ENCODE data around the gene FLYWCH2.
A peak's percentile ranks its signal among the peaks of the same experiment; 100 is the strongest.

FLYWCH2 gene

DNA sequence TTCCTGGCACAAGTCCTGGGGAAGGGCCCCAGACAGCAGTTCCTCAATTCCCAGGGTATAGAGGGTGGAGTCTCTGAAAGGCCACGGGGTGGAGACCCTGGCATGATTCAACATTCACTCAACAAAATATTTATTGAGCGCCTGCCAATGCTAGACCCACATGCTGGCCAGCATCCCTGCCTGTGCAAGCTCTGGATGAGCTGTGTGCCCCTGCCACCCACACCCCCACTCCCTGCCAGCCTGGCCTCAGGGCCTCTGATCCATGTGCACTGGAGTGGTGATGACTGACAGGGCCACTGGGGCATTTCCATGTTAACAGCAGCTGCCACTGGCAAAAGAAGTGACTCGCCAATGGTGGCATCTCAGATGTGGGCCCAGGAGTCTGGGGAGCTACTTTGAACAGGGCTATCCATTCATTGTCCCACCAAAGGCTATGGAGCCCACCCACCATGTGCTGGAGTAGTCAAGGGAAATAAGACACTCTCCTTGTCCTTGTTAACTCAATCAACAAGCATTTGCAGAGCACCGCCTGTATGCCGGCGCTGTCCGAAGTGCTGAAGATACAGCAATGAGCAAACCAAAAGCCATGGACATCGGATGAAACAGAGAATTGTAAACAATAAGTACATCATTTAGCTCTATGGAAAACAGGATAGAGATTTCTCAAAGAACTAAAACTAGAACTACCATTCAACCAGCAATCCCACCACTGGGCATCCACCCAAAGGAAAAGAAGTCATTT, 22.0 kb upstream of the FLYWCH2 start:
- H3K4me3 ChIP-seq (ENCODE audit: low read length), result no peak overlapping the region
- TF ChIP-seq, protein P1, sequence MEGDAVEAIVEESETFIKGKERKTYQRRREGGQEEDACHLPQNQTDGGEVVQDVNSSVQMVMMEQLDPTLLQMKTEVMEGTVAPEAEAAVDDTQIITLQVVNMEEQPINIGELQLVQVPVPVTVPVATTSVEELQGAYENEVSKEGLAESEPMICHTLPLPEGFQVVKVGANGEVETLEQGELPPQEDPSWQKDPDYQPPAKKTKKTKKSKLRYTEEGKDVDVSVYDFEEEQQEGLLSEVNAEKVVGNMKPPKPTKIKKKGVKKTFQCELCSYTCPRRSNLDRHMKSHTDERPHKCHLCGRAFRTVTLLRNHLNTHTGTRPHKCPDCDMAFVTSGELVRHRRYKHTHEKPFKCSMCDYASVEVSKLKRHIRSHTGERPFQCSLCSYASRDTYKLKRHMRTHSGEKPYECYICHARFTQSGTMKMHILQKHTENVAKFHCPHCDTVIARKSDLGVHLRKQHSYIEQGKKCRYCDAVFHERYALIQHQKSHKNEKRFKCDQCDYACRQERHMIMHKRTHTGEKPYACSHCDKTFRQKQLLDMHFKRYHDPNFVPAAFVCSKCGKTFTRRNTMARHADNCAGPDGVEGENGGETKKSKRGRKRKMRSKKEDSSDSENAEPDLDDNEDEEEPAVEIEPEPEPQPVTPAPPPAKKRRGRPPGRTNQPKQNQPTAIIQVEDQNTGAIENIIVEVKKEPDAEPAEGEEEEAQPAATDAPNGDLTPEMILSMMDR (IDR thresholded peaks at IDR 0.05; ENCODE audit: insufficient read depth, low read depth, low read length, missing control alignments), result no peak
- peak; percentile 56 for DNase-seq (ENCODE audit: low read depth)

DNA sequence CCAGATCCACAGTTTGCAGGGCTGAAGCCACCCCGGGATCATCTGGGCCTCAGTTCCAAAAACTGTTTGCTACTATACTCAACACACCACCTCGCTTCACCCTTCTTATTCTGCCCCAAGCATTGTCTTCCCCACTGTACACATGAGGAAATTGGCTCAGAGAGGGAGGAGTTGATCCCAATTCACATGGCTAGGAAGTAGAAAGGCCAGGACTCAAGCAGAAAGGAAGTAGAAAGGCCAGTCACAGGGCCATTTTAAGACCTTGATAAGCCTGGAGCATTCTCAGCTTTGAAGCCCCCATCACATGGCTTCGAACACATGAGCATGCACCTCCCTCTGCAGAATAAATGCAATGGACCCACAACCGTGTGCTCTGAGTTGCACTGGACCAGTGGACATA, 17.4 kb upstream of the FLYWCH2 start:
- no peak overlapping the region for H3K4me3 ChIP-seq (ENCODE audit: low read length)
- TF ChIP-seq, protein P1 (IDR thresholded peaks at IDR 0.05; ENCODE audit: insufficient read depth, low read depth, low read length, missing control alignments), result no peak
- DNase-seq (ENCODE audit: low read depth), result no peak

DNA sequence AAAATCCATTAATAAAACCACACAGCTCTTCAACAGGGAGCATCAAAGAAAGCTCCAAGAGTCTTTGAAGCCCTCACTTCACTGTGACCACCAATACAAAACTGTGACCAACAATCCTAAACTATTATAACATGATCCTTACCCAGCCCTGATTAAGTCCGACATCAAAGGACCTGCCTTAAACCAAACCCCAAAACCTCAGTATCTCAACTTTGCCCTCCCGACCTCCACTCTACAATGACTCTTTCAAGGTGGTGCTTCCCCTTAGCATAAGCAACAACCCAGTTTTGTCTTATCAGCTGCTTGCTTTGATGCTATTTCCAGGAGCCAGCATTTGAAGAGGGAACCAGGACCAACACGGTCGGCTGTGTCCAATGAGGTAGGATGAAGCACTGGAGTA, 16.6 kb upstream of the FLYWCH2 start:
- H3K4me3 ChIP-seq (ENCODE audit: low read length), result no peak overlapping the region
- TF ChIP-seq, protein P1 (IDR thresholded peaks at IDR 0.05; ENCODE audit: insufficient read depth, low read depth, low read length, missing control alignments), result no peak

DNA sequence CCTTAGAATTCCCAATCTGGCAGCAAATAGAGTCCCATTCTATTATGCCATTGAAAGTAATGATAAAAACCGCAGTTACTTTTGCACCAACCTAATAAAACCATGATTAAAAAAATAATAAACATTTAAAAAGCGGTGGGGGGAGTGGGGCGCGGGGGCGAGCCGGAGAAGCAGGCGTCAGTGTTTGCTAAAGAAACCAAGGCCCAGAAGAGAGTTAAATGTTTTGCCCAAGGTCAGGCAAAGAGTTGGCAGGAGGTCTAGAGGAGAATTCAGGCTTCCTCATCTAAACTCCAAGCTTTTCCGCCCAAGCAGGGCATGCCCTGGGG, 15.4 kb upstream of the FLYWCH2 start:
- H3K4me3 ChIP-seq (ENCODE audit: low read length), result peak overlapping the region; percentile 58
- TF ChIP-seq, protein P1 (IDR thresholded peaks at IDR 0.05; ENCODE audit: insufficient read depth, low read depth, low read length, missing control alignments), result no peak
- no peak for DNase-seq (ENCODE audit: low read depth)

More for the DNA sequence above, 16.6 kb upstream of the FLYWCH2 start:
- DNase-seq (ENCODE audit: low read depth), result no peak

DNA sequence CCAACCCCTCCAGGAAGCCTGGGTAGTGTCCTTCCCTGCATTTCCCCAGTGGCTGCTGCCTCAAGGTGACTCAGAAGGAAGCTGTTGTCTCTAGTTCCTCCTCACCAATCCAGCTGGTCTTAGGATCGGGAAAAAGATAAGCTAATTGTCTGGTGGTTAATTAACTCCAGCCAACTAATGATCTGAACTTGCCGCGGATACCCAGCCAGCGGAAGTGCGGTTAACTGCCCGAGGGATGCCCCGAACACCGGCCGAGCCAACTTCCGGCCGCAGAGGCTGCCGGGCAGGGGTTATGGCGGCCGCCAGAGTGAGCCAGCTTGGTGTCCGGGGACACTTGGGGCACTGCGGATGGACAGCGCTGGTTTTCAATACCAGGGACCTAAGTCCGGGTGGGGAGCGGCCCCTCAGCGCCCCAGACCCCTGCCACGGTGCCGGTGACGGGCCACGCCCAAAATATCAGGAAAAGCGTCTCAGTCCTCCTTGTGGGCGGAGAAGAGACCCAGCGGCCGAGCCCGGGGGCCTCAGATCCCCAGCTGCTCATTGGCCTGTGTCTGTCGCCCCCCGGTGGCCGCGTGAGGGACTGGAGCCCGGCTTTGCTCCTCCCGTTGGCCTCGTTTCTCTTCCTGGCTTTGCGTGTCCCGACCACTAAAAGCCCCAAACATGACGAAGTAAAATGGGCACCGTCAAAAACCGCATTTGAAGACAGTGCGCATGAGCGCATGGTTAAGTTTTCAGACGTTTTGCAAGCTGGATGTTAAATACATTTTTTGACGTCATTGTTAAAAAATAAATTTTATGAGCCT, 14.8 kb upstream of the FLYWCH2 start:
- TF ChIP-seq, protein P1 (IDR thresholded peaks at IDR 0.05; ENCODE audit: insufficient read depth, low read depth, low read length, missing control alignments), result peak; percentile 90
- peak overlapping the region; percentile 58 for H3K4me3 ChIP-seq (ENCODE audit: low read length)
- peak; percentile 88 for DNase-seq (ENCODE audit: low read depth)

DNA sequence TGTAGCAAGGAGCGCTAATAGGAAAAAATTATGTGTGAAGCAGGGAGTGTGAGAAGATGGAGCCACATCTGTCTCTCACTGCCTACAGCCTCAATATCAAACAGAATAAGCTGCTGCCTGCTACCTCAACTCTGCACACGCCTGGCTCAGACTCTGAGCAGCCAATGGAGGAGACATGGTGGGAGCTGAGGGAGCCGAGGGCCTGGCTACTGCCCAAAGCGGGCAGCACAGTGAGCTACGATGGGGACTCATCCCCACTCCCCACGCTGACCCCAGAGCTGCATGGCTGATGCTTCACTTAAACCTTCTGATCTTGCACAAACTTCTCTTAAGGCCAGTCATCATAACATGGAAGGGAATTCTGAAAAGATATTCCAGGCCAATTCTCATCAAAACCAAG, 11.1 kb upstream of the FLYWCH2 start:
- no peak for DNase-seq (ENCODE audit: low read depth)
- no peak overlapping the region for H3K4me3 ChIP-seq (ENCODE audit: low read length)
- TF ChIP-seq, protein P1 (IDR thresholded peaks at IDR 0.05; ENCODE audit: insufficient read depth, low read depth, low read length, missing control alignments), result no peak

All from epithelial cell of esophagus (primary cell).